ENCODE results near the gene HMCN1.

GRCh38 chr1:185980891-185981290 is 246.7 kb downstream of the HMCN1 start:
- TF ChIP-seq JUNB (IDR thresholded peaks at IDR 0.05; ENCODE audit: unreplicated experiment) (no peak), CTCF (conservative IDR thresholded peaks at IDR 0.05; ENCODE audit: low read depth in 2 of 2) (no peak), REST (IDR thresholded peaks at IDR 0.05; ENCODE audit: unreplicated experiment) (no peak), POLR2AphosphoS5 (IDR thresholded peaks at IDR 0.05; ENCODE audit: low read depth) (no peak), CREB1 (CRISPR knock-in tag; IDR thresholded peaks at IDR 0.05; ENCODE audit: low read depth) (no peak), EZH2 (IDR thresholded peaks at IDR 0.05; ENCODE audit: low read depth, unreplicated experiment) (no peak), ZNF331 (CRISPR knock-in tag; IDR thresholded peaks at IDR 0.05; ENCODE audit: low read depth) (no peak), EZH2phosphoT487 (IDR thresholded peaks at IDR 0.05; ENCODE audit: unreplicated experiment) (no peak), ETS1 (IDR thresholded peaks at IDR 0.05) (no peak)
